Measurements from ENCODE around the gene RDX. TPM values are rescaled to one million over a fixed set of nuclear protein-coding genes. Genes with fewer than 3 reads are reported as not detected.

Gene RDX
- total RNA-seq, 1 donor from 2014 or later: 115 TPM

DNA sequence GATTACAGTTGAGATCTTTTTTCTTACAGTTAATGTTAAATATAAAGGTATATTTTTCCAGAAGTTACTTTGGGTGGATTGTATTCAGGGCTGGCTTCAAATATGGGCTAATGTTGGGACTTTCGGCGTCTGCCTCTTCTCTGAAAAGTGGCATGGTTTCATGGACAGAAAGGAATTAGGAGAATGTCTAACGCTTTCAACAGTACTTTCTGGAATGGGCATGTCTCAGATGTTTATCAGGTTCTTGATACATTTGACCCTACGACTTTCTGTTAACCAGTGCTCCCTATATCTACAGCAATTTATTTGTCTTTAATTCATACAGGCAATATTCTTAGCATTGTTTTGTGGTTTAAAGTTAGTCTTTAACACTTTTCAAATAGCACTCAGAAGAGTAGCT, 169.5 kb downstream of the RDX start:
- H3K4me1 Mint-ChIP-seq (ENCODE audit: unreplicated experiment): peaks cover 32% of the 10 kb centered on the region

DNA sequence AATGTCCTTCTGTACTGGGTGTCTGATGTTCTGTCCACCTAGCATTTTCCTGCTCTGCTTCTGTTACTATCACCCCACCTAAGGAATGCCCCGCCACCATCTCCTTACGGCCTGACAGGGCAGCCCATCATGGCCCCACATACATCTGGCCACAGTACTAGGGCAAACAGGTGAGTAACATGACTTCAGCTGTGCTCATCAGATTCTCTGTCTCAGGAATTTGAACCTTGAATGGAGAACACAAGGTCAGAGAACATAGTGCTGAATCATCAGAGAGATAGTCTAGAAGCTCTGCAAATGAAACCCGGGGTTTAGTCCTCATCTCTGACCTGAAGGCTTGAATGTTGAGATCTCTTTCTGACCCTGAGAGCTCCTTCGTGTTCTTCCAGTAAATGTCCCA, 170.8 kb downstream of the RDX start:
- no peaks in the 10 kb centered on the region for H3K27me3 Mint-ChIP-seq
- peaks cover 7% of the 10 kb centered on the region for H3K9me3 Mint-ChIP-seq
- H3K27ac Mint-ChIP-seq: no peak overlapping the region
- no peak overlapping the region for H3K4me3 Mint-ChIP-seq
- TF ChIP-seq, protein P1, sequence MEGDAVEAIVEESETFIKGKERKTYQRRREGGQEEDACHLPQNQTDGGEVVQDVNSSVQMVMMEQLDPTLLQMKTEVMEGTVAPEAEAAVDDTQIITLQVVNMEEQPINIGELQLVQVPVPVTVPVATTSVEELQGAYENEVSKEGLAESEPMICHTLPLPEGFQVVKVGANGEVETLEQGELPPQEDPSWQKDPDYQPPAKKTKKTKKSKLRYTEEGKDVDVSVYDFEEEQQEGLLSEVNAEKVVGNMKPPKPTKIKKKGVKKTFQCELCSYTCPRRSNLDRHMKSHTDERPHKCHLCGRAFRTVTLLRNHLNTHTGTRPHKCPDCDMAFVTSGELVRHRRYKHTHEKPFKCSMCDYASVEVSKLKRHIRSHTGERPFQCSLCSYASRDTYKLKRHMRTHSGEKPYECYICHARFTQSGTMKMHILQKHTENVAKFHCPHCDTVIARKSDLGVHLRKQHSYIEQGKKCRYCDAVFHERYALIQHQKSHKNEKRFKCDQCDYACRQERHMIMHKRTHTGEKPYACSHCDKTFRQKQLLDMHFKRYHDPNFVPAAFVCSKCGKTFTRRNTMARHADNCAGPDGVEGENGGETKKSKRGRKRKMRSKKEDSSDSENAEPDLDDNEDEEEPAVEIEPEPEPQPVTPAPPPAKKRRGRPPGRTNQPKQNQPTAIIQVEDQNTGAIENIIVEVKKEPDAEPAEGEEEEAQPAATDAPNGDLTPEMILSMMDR (conservative IDR thresholded peaks at IDR 0.05): no peak
- DNase-seq (ENCODE audit: extremely low spot score, unreplicated experiment): no peak
- H3K4me1 Mint-ChIP-seq (ENCODE audit: unreplicated experiment): peaks cover 28% of the 10 kb centered on the region
- H3K36me3 Mint-ChIP-seq: peaks cover 16% of the 10 kb centered on the region

More for the DNA sequence above, 169.5 kb downstream of the RDX start:
- TF ChIP-seq, protein P1 (conservative IDR thresholded peaks at IDR 0.05): no peak
- peaks cover 7% of the 10 kb centered on the region for H3K9me3 Mint-ChIP-seq
- peaks cover 16% of the 10 kb centered on the region for H3K36me3 Mint-ChIP-seq
- no peaks in the 10 kb centered on the region for H3K27me3 Mint-ChIP-seq
- peak overlapping the region; percentile 32 for H3K27ac Mint-ChIP-seq
- no peak for DNase-seq (ENCODE audit: extremely low spot score, unreplicated experiment)
- H3K4me3 Mint-ChIP-seq: no peak overlapping the region

Other genes with a start within 250 kb of the RDX start
- 11.8 and 12.3 TPM in 2 replicates for gene ZC3H12C, start 203.2 kb downstream of the RDX start, total RNA-seq (ENCODE audit: low replicate concordance)
- gene FDX1, start 133.3 kb upstream of the RDX start, total RNA-seq (ENCODE audit: low replicate concordance): 14.6 and 24.9 TPM in 2 replicates